AG04450 (cell line): ENCODE results near the gene VGLL4. TPM values are rescaled to one million over a fixed set of nuclear protein-coding genes. Genes with fewer than 3 reads are reported as not detected.

Experiments
- CTCF ChIA-PET: fragments of 300-600, 350-600 bp; formaldehyde crosslinking; extraction: SDS; loops from one replicate; lab custom pipeline; 2022; ENCODE audit warnings: antibody characterized with exemption, inconsistent platforms; lab: Charles Lee
- POLR2A ChIA-PET: fragments of 350-600 bp; formaldehyde crosslinking; extraction: SDS; loops from one replicate; lab custom pipeline; 2021; ENCODE audit warnings: antibody characterized with exemption, inconsistent platforms; lab: Yijun Ruan, JAX
- DNase-seq: peaks from one replicate; pipeline ENCODE4 v3.0.0-alpha.2; 2011; ENCODE audit warnings: low read depth, low spot score
- H3K27ac ChIP-seq: one replicate; pipeline ENCODE4 v1.5.1; 2012; ENCODE audit warnings: low read depth, low read length, control low read depth
- H3K27me3 ChIP-seq: one replicate; pipeline ENCODE4 v1.6.0; 2012; ENCODE audit warnings: low read length; ENCODE audit not compliant: control insufficient read depth, insufficient read depth
- H3K4me3 ChIP-seq: 2 replicates; pipeline ENCODE4 v1.5.1; 2011; ENCODE audit warnings: mild to moderate bottlenecking, low read depth, low read length, control low read depth
- H3K9me3 ChIP-seq: 2 replicates; pipeline ENCODE4 v1.5.1; 2012; ENCODE audit warnings: low read length; ENCODE audit not compliant: control insufficient read depth, insufficient read depth
- polyA plus RNA-seq: library from polyadenylated mRNA; depleted of rRNA; stranded (reverse); fragments of >200 nt; gene quantifications from 2 replicates; pipeline ENCODE4 v1.2.3, GENCODE V29; 2011
- TF ChIP-seq, protein P1 (sequence below): IDR thresholded peaks from 2 replicates; pipeline ENCODE4 v1.5.1; 2011; ENCODE audit warnings: low read depth, low read length, control low read depth, inconsistent platforms

Gene VGLL4
- polyA plus RNA-seq, 1 experiment = 30.5 TPM

DNA sequence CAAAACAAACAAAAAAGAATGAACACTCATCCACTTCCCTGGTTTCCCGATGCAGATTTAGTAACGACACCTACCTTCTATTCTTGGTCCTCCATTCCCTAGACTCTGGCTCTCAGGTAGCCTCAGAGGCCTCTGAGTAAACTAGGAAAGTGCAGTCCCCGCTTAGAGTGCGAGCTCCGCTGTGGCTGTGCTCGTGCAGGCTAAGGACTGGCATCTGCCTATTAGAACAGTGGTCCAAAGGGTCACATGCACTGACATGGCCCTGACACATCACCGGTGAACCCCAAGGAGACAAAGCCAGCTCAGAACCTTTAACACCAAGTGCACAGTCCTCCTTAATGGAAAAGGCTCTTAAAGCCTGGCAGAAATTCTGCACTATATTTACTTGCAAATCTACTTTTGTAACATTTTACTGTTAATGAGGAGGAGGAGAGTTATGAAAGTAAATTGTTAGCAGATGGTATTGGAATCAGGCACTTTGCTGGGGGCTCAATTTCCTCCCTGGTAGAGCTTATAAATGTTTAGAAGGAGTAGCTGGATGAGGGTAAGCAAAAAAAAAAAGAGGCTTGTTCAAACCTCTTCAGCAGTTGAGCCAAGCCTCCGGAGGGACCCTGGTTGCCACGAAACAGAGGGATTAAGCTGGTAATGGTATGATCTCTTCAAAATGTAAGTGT is 31.1 kb downstream of the VGLL4 start:
- TF ChIP-seq, protein P1, sequence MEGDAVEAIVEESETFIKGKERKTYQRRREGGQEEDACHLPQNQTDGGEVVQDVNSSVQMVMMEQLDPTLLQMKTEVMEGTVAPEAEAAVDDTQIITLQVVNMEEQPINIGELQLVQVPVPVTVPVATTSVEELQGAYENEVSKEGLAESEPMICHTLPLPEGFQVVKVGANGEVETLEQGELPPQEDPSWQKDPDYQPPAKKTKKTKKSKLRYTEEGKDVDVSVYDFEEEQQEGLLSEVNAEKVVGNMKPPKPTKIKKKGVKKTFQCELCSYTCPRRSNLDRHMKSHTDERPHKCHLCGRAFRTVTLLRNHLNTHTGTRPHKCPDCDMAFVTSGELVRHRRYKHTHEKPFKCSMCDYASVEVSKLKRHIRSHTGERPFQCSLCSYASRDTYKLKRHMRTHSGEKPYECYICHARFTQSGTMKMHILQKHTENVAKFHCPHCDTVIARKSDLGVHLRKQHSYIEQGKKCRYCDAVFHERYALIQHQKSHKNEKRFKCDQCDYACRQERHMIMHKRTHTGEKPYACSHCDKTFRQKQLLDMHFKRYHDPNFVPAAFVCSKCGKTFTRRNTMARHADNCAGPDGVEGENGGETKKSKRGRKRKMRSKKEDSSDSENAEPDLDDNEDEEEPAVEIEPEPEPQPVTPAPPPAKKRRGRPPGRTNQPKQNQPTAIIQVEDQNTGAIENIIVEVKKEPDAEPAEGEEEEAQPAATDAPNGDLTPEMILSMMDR = no peak
- Histone ChIP-seq H3K4me3 (no peak overlapping the region), H3K27me3 (no peaks in the 10 kb centered on the region), H3K27ac (no peak overlapping the region), H3K9me3 (no peaks in the 10 kb centered on the region)
- CTCF ChIA-PET = interaction anchor here (0.8 kb wide), 1 partner anchor 9 kb away, joined by 3 read pairs; no protein-coding TSS in a partner anchor
- DNase-seq = no peak
- POLR2A ChIA-PET = interaction anchor here (1.2 kb wide), 1 partner anchor 29 kb away, joined by 3 read pairs; no protein-coding TSS in a partner anchor

- no peaks in the 10 kb centered on the region for H3K9me3 ChIP-seq
- TF ChIP-seq, protein P1 = no peak
- ChIA-PET CTCF (interaction anchor here (0.9 kb wide), 1 partner anchor 40 kb away, joined by 3 read pairs; no protein-coding TSS in a partner anchor), POLR2A (interaction anchor here (1.4 to 1.6 kb wide), 2 partner anchors 11 to 54 kb away, joined by 4 to 7 read pairs; no protein-coding TSS in a partner anchor)
- H3K27me3 ChIP-seq = no peaks in the 10 kb centered on the region
- H3K4me3 ChIP-seq = no peak overlapping the region
- no peak for DNase-seq
- peak overlapping the region; percentile 39 for H3K27ac ChIP-seq
Observed at GRCh38 chr3:11611341-11611799, 32.3 kb downstream of the VGLL4 start.

DNA sequence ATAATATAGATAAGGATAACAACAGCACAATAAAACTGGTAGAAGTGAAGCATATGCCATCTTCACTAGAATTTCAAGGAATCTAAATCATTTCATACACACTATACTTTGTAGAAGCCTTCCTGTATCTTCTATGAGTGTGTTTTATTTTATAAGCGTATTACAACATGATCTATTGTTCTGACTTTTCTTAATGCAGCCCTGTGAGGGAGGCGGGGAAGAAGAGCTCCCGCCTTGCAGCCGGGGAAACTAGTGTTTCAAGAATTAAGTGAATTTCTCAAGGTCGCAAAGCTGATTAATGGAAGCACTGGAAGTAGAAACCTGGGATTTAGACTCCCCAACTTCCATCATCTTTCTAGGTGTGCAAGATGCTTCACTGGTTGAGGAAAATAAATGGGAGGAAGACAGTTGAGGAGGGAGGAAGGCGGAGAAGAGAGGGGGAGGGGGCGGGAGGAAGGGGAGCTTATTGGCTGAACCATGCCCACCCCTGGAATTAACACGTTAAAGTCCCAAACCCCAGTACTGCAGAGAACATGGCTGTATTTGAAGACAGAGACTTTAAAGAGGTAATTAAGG is 32.9 kb downstream of the VGLL4 start:
- POLR2A ChIA-PET = interaction anchor here (1.4 to 1.6 kb wide), 2 partner anchors 10 to 53 kb away, joined by 4 to 7 read pairs; no protein-coding TSS in a partner anchor
- TF ChIP-seq, protein P1 = no peak
- no peak for DNase-seq
- Histone ChIP-seq H3K4me3 (peak overlapping the region; percentile 45), H3K27me3 (no peaks in the 10 kb centered on the region), H3K9me3 (no peaks in the 10 kb centered on the region), H3K27ac (peak overlapping the region; percentile 77)
- CTCF ChIA-PET = interaction anchor here (0.9 kb wide), 1 partner anchor 41 kb away, joined by 3 read pairs; no protein-coding TSS in a partner anchor

GRCh38 chr3:11610044-11610671 is 33.6 kb downstream of the VGLL4 start:
- peak overlapping the region; percentile 77 for H3K27ac ChIP-seq
- POLR2A ChIA-PET = interaction anchor here (1.4 to 1.6 kb wide), 2 partner anchors 10 to 53 kb away, joined by 4 to 7 read pairs; no protein-coding TSS in a partner anchor
- DNase-seq = no peak
- CTCF ChIA-PET = interaction anchor here (0.9 kb wide), 1 partner anchor 41 kb away, joined by 3 read pairs; no protein-coding TSS in a partner anchor
- H3K27me3 ChIP-seq = no peaks in the 10 kb centered on the region
- H3K4me3 ChIP-seq = peak overlapping the region; percentile 45
- H3K9me3 ChIP-seq = no peaks in the 10 kb centered on the region
- TF ChIP-seq, protein P1 = no peak
